ENCODE results near the gene FAM209A. TPM values are rescaled to one million over a fixed set of nuclear protein-coding genes. Genes with fewer than 3 reads are reported as not detected.

FAM209A gene
- total RNA-seq, 1 experiment from 2014 or later: not detected

DNA sequence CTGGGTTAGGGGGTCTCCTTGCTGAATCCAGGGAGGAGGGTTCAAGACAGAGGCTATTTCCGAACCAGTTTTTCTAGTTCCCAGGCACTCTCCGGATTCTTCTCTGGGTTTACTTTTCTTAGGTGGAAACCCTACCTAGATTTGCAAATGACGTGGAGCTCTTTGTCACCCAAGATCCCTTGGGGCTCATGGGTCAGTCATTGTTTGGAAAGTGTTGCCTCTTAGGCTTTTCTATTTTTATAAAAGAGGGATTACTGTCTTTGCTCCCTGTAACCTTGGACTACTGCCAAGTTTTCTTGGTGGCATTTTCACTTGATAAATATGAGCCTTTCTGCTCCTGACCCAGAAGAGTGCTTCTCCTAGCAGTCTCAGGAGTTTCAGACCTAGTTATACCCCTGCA is 42.1 kb downstream of the FAM209A start:
- TF ChIP-seq, protein P1, sequence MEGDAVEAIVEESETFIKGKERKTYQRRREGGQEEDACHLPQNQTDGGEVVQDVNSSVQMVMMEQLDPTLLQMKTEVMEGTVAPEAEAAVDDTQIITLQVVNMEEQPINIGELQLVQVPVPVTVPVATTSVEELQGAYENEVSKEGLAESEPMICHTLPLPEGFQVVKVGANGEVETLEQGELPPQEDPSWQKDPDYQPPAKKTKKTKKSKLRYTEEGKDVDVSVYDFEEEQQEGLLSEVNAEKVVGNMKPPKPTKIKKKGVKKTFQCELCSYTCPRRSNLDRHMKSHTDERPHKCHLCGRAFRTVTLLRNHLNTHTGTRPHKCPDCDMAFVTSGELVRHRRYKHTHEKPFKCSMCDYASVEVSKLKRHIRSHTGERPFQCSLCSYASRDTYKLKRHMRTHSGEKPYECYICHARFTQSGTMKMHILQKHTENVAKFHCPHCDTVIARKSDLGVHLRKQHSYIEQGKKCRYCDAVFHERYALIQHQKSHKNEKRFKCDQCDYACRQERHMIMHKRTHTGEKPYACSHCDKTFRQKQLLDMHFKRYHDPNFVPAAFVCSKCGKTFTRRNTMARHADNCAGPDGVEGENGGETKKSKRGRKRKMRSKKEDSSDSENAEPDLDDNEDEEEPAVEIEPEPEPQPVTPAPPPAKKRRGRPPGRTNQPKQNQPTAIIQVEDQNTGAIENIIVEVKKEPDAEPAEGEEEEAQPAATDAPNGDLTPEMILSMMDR (IDR thresholded peaks at IDR 0.05): no peak
- no peak for TF ChIP-seq SIN3A (IDR thresholded peaks at IDR 0.05; ENCODE audit: borderline replicate concordance, insufficient read depth, low read depth, low read length)
- TF ChIP-seq, protein P2, sequence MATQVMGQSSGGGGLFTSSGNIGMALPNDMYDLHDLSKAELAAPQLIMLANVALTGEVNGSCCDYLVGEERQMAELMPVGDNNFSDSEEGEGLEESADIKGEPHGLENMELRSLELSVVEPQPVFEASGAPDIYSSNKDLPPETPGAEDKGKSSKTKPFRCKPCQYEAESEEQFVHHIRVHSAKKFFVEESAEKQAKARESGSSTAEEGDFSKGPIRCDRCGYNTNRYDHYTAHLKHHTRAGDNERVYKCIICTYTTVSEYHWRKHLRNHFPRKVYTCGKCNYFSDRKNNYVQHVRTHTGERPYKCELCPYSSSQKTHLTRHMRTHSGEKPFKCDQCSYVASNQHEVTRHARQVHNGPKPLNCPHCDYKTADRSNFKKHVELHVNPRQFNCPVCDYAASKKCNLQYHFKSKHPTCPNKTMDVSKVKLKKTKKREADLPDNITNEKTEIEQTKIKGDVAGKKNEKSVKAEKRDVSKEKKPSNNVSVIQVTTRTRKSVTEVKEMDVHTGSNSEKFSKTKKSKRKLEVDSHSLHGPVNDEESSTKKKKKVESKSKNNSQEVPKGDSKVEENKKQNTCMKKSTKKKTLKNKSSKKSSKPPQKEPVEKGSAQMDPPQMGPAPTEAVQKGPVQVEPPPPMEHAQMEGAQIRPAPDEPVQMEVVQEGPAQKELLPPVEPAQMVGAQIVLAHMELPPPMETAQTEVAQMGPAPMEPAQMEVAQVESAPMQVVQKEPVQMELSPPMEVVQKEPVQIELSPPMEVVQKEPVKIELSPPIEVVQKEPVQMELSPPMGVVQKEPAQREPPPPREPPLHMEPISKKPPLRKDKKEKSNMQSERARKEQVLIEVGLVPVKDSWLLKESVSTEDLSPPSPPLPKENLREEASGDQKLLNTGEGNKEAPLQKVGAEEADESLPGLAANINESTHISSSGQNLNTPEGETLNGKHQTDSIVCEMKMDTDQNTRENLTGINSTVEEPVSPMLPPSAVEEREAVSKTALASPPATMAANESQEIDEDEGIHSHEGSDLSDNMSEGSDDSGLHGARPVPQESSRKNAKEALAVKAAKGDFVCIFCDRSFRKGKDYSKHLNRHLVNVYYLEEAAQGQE (IDR thresholded peaks at IDR 0.05; ENCODE audit: insufficient read depth in 1 of 2, low read depth in 2 of 2, low read length in 1 of 2): no peak
- no peak for TF ChIP-seq POLR2AphosphoS5 (IDR thresholded peaks at IDR 0.05; ENCODE audit: low read depth, low read length)
- no peak for TF ChIP-seq TCF7L2 (IDR thresholded peaks at IDR 0.05; ENCODE audit: low read depth, low read length)
- no peak overlapping the region for H3K4me3 ChIP-seq (ENCODE audit: low read depth in 2 of 2, low read length in 2 of 2)
- intact Hi-C loops (cut with micrococcal nuclease; ENCODE audit: unreplicated experiment) (no loop called here), in situ Hi-C loops (cut with HindIII; ENCODE audit: low pct_unique_long_range_greater_than_20kb, low sequenced_read_pairs) (no loop called here)
- ATAC-seq: no peak
- ChIA-PET CTCF (no interaction called here), POLR2A (no interaction called here)
- H3K4me1 ChIP-seq (ENCODE audit: control insufficient read depth, insufficient read depth, low read length): no peaks in the 10 kb centered on the region
- H3K27ac ChIP-seq (ENCODE audit: low read length): no peak overlapping the region
- H3K9me3 ChIP-seq (ENCODE audit: control insufficient read depth, insufficient read depth, low read depth, low read length): no peaks in the 10 kb centered on the region
- no peak for DNase-seq (ENCODE audit: low read depth, low spot score)
- no peaks in the 10 kb centered on the region for H3K27me3 ChIP-seq (ENCODE audit: control insufficient read depth, insufficient read depth, low read length)
- BruUV-seq (replicated peaks): no TSS peak
- H3K36me3 ChIP-seq (ENCODE audit: control insufficient read depth, insufficient read depth, low read length): no peaks in the 10 kb centered on the region

DNA sequence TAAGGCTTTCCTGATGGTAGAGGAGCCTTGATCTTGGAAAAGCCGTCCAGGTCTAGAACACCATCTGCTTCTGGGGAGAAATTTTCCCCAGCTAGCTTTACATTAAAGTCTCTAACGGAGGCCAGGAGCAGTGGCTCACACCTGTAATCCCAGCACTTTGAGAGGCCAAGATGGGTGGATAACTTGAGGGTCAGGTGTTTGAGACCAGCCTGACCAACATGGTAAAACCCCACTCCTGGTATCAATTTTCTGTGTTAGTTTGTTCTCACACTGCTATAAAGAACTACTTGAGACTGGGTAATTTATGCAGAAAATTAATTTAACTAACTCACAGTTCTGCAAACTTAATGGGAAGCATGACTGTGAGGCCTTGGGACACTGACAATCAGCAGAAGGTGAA is 46.3 kb downstream of the FAM209A start:
- no TSS peak for BruUV-seq (replicated peaks)
- Histone ChIP-seq H3K36me3 (ENCODE audit: control insufficient read depth, insufficient read depth, low read length) (no peaks in the 10 kb centered on the region), H3K9me3 (ENCODE audit: control insufficient read depth, insufficient read depth, low read depth, low read length) (no peaks in the 10 kb centered on the region), H3K4me3 (ENCODE audit: low read depth in 2 of 2, low read length in 2 of 2) (no peak overlapping the region), H3K4me1 (ENCODE audit: control insufficient read depth, insufficient read depth, low read length) (no peaks in the 10 kb centered on the region), H3K27me3 (ENCODE audit: control insufficient read depth, insufficient read depth, low read length) (no peaks in the 10 kb centered on the region), H3K27ac (ENCODE audit: low read length) (no peak overlapping the region)
- in situ Hi-C loops (cut with HindIII; ENCODE audit: low pct_unique_long_range_greater_than_20kb, low sequenced_read_pairs) (no loop called here), intact Hi-C loops (cut with micrococcal nuclease; ENCODE audit: unreplicated experiment) (loop anchor here (10.0 kb wide), 1 partner anchor 166 kb away; no protein-coding TSS in a partner anchor)
- CTCF ChIA-PET: no interaction called here
- TF ChIP-seq TCF7L2 (IDR thresholded peaks at IDR 0.05; ENCODE audit: low read depth, low read length): no peak
- TF ChIP-seq, protein P1 (IDR thresholded peaks at IDR 0.05): no peak
- TF ChIP-seq, protein P2 (IDR thresholded peaks at IDR 0.05; ENCODE audit: insufficient read depth in 1 of 2, low read depth in 2 of 2, low read length in 1 of 2): no peak
- TF ChIP-seq POLR2AphosphoS5 (IDR thresholded peaks at IDR 0.05; ENCODE audit: low read depth, low read length): no peak
- TF ChIP-seq SIN3A (IDR thresholded peaks at IDR 0.05; ENCODE audit: borderline replicate concordance, insufficient read depth, low read depth, low read length): no peak
- POLR2A ChIA-PET: no interaction called here
- DNase-seq (ENCODE audit: low read depth, low spot score) (no peak), ATAC-seq (no peak)

Measured in Panc1 (cell line).